M059J (cell line): ENCODE results near the gene SET. TPM values are rescaled to one million over a fixed set of nuclear protein-coding genes. Genes with fewer than 3 reads are reported as not detected.
"Not testable (repeated sequence)": the region's sequence is repeated elsewhere in the genome, so short reads cannot be mapped to it uniquely, and the experiment has no call there.

Experiments
- DNase-seq: peaks from one replicate; pipeline ENCODE4 v3.0.0-alpha.2; 2012; ENCODE audit warnings: low read depth
- total RNA-seq: library from RNA; depleted of rRNA; stranded (reverse); fragments of >200 nt; shearing (Covaris generic); gene quantifications from 2 replicates; pipeline ENCODE4 v1.2.3, GENCODE V29; 2014

The SET gene
- total RNA-seq, 1 experiment from 2014 or later = 608 TPM

DNA sequence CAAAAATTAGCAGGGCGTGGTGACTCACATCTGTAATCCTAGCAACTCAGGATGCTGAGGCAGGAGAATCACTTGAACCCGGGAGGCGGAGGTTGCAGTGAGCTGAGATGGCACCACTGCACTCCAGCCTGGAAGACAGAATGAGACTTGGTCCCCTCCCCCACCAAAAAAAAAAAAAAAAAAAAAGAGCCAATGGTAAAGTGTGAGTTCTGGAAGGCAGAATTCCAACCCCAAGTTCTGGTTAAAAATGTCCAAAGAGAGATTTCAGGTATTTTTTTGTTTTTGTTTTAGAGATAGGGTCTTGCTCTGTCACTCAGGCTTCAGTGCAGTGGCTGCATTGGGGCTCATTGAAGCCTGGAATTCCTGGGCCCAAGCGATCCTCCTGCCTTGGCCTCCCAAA, 1.6 kb upstream of the SET start:
- no peak for DNase-seq

DNA sequence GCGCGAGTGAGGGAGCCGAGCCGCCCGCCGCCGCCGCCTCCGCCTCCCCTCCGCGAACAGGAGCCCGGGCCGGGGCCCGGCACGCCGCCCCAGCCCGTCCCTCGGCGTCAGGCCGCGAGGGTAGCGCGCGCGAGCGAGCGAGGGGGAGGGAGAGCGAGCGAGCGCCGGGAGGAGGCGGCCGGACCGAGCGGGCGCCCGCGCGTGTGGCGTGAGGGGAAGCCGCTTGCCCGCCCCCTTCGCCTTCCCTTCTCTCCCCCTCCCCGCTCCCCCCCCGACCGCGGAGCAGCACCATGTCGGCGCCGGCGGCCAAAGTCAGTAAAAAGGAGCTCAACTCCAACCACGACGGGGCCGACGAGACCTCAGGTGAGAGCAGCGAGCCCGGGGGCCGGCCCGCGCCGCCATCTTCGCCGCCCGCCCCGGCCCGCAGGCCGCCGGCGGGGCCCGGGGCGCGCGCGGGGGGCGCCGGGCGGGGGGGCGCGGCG, 312 bp downstream of the SET start:
- no peak for DNase-seq

DNA sequence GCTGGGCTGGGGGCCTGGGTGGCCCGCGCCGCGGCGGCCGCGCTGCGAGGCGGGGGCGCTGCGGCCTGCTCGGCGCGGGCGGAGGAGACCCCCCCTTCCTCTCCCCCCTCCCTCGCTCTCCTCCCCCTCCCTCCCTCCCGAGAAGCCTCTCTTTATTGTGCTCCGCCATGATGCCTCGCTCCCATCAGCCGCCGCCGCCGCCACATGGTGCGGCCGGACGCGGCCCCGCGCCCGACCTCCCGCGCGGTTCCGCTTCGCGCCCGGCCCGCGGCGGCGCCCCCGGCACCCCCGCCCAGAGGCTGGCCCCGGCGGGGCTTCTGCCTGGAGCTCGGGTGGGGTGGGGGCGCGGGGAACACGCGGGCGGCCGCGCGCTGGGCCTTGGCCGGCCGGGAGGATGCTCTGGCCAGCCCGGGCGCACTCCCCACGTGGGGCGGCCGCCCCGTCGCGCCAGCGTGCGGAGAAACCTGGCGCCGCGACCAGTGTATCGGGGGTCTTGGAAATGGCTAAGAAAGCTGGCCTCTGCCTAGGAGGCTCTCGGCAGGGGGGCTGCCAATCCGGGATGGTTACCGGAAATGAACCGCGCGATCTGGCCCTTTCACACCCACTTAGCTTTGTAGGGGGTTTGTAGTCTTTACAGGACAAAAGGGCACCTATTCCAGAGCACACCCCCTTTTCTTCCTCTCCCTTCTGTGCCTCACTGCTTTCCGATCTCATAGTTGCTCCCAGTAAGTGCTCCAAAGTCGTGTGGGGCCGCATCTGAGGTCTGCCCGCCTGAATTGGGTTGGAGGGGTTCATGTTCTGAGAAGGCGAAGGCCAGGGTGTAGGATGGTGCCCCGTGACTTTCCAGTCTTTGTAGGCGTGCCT, 1.0 kb downstream of the SET start:
- peak; percentile 40 for DNase-seq

DNA sequence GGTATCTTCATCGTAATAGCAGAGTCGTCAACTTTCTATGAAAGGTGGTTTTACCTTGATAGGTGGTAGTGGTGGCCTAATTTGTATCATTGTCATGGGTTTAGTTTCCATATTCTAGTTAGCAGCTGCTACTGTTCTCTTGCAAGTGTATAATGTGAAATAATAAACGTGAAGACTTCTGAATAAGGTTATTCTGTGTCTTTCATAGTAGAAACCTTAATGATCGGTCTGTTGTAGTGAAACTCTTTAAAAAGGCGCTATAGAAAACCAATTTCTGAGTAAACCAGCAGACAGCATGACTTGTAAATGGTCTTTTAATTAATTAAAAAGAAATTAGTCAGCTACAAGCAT, 1.6 kb downstream of the SET start:
- no peak for DNase-seq

GRCh38 chr9:128693738-128694137, 4.7 kb downstream of the SET start:
- DNase-seq = not testable (repeated sequence)

DNA sequence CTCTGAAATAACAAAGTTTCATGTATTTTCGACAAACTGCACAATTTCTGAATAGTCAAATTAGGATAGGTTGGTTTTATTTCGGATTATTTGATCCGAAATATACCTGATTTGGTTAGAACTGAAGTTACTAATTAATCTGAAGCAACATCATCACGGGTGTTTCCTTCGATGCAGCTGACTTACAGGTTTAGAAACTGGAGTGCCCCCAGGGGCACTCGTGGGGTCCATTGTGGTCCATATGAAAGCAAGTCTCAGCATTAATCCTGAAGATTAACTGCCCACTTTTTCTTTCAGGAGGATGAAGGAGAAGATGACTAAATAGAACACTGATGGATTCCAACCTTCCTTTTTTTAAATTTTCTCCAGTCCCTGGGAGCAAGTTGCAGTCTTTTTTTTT, 5.3 kb downstream of the SET start:
- DNase-seq = no peak

DNA sequence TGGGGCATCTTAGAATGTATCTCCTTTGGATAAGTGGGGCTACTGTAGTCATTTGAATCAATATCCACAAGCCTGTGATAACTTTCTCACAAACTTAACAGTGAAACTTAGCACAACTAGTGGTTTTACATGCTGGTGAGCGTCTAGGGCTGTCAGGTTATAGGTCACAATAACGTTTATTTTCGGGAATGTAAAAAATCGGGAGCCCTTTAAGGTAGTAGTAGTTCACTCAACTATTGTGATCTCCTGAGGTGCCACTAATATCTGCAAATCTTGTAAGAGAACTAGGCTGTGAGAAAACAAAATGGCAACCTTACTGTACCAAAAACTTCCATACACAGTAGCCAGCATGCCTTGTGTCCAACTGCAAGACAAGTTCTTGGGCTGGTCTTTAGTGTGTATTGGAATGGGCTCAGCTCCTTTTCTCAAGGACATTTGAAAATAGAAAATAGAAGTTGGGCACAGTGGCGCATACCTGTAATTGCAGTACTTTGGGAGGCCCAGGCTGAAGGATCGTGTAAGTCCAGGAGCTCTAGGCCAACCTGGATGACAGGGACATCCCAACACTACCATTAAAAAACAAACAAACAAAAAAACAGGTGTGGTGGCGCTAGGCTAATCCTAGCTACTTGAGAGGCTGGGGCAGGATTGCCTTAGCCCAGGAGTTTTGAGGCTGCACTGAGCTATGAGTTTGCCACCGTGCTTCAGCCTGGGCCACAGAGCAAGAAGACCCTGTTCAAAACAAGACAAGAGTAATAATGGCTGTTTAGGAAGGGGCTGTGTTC, 8.1 kb downstream of the SET start:
- no peak for DNase-seq

DNA sequence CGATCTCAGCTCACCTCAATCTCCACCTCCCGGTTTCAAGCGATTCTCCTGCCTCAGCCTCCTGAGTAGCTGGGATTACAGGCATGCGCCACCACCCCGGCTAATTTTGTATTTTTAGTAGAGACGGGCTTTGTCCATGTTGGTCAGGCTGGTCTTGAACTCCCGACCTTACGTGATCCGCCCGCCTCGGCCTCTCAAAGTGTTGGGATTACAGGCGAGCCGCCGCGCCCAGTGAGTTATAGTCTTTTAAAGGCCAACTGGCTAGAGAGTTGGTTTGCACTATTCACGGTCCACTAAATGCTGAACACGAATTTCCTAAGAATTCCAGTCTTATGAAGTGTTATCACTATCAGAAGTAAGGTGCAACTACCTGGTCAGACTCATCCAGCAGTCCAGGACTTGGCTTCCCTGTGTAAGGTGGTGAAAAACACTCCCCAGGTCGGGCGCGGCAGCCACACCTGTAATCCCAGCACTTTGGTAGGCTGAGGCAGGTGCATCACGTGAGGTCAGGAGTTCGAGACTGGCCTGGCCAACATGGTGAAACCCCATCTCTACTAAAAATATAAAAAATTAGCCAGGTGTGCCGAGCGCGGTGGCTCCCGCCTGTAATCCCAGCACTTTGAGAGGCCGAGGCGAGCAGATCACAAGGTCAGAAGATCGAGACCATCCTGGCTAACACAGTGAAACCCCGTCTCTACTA, 10.2 kb downstream of the SET start:
- not testable (repeated sequence) for DNase-seq

- no peak for DNase-seq
These were observed 12.3 kb downstream of the SET start for GRCh38 chr9:128701227-128701854.

DNA sequence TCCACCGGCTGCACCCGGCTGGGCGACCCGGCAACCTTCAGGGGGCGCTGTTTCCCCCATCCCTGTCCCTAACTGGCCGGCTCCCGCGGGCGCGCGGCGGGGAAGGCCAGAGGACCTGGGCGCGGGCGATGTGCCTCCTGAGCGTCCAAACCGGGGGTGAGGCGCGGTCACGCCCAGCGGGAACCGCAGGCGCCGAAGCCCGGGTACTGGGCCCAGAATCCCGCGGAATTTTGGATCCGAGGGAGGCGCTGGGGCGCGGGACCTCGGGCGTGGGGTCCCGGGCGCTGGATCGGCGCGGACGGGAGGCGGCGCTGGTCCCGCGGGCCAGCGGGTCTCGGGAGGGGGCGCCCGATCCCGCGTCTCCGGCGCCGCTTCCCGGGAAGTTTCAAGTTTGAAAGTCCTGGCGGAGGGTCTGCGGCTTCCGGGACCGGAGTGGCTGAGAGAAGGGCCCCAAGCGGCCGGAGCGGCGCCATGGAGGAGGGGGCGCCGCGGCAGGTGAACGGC, 13.5 kb downstream of the SET start, which contains the start of gene PKN3:
Gene PKN3, plus strand, starts transcription at position 59 of the 504 bp plus-strand sequence. Its CDS starts 413 bp downstream, at position 472.
- peak; percentile 85 for DNase-seq

- no peak for DNase-seq
These were observed 14.1 kb downstream of the SET start for GRCh38 chr9:128702949-128703615.

GRCh38 chr9:128703616-128704355, 14.8 kb downstream of the SET start:
- DNase-seq = no peak

- DNase-seq = no peak
These were observed 15.3 kb downstream of the SET start for GRCh38 chr9:128704356-128704670.

DNA sequence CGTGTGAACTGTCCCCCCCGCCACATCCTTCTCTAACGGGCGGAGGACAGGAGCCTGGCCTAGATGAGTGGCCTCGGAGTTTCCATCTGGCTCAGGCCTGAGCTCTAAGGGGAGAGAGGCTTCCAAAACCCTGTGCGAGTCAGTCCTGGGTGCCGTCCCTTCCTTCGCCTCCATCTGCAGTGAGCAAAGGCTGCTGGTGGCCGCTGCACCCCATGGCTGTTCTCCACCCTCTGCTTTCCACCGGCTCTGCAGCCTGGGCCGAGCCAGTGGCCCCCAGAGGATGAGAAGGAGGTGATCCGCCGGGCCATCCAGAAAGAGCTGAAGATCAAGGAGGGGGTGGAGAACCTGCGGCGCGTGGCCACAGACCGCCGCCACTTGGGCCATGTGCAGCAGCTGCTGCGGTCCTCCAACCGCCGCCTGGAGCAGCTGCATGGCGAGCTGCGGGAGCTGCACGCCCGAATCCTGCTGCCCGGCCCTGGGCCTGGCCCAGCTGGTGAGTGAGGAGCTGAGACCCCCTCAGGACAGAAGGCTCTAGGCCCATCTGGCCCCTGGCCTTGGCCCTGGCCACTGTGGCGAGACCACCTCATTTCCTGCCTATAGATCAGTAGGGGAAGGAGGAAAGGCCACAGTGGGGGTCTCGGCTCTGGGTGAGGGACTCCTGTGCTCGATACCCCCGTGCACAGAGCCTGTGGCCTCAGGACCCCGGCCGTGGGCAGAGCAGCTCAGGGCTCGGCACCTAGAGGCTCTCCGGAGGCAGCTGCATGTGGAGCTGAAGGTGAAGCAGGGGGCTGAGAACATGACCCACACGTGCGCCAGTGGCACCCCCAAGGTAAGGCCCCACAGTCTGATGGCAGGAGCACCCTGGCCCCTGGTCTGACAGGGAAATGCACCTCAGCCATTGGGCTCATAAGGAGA, 16.3 kb downstream of the SET start:
- DNase-seq = no peak

DNA sequence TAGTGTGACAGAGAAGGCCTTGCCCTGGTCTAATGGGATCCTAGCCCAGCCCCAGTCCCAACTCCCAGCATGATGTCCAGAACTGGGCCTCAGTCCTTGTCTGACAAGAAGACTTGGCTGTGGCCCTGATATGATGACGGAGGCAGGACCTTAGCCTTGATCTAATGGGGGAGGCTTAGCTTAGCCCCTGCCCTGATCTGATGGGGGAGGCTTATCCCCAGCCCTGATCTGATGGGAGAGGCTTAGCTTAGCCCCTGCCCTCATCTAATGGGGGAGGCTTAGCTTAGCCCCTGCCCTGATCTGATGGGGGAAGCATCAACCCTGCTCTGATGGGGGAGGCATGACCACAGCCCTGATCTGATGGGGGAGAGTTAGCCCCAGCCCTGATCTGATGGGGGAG, 17.0 kb downstream of the SET start:
- DNase-seq = no peak

- no peak for DNase-seq
These were observed 17.8 kb downstream of the SET start for GRCh38 chr9:128706671-128707381.

DNA sequence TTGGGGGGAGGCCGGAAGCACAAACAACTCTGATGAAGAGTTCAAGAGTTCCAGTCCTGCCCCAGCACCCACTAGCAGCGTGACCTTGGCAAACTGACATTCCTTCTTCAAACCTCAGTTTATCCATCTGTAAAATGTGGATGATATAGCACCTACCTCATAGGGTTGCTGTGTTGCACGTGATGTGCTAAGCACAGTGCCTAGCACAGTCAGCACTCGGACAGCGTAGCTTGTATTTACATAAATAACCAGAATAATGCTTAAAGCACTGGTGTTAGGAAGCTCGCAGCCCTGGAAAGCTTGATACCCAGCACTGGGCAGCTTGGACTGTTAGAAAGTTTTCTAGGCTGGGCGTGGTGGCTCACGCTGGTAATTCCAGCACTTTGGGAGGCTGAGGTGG, 18.4 kb downstream of the SET start:
- DNase-seq = no peak
